ENCODE results near the gene COX7A1.

COX7A1 gene

GRCh38 chr19:36114721-36115452 lies 37.4 kb downstream of the COX7A1 start, which contains the start of gene POLR2I:
TSS of gene POLR2I (minus strand) at chr19:36114875. CDS start at chr19:36114856, 19 bp downstream.
- POLR2A ChIA-PET: interaction anchor here (0.7 to 2.5 kb wide), 27 partner anchors 9 to 367 kb away, joined by 3 to 39 read pairs (median 4); partner anchors contain the start of genes ALKBH6, CAPNS1, LIN37 and THAP8
- TF ChIP-seq ZNF384 (IDR thresholded peaks at IDR 0.05) (no peak), FOXK2 (IDR thresholded peaks at IDR 0.05) (no peak), L3MBTL2 (conservative IDR thresholded peaks at IDR 0.05) (peak; percentile 99), PKNOX1 (IDR thresholded peaks at IDR 0.05) (peak; percentile 62), LEF1 (IDR thresholded peaks at IDR 0.05; ENCODE audit: borderline replicate concordance) (no peak)
- peak; percentile 97 for DNase-seq (ENCODE audit: extremely low spot score)
- CTCF ChIA-PET: interaction anchor here (0.6 kb wide), 1 partner anchor 13 kb away, joined by 3 read pairs; no protein-coding TSS in a partner anchor

DNA sequence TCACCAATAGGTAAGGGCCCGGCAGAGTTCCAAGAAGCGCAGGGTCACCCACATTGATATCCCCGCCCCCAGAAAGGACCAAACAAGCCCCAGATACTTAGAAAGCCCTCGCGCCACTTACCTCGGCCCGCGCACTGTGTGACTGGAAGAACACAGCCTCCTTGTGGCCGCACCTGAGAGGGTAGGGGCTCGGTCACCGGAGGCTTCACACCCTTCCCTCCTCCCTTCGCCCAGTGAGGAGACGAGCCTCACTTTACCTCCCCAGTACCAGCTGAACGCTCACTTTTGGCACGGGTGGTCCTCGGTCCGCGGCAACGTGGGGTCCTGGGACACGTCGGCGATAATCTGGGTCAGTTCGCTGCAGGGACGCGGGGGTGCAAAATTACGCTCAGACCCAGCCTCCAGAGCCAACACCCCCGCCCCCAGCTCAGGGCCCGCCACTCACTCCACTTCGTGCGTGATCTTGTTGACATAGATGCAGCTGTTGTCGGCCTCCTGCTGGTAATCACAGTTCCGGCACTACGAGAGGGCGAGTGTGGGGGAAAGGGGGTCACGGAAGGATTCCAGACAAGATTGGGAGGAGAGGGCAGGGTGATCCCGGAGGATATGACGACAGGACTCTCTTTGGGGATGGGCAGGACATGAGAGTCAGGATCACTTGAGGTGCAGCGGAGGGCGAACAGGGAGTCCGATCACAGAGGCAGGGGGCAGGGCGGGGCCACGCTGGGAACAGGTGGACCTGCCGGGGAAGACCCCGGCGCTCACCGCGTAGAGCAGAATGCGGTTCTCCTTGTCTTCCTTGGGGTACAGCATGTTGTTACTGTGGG lies 38.1 kb downstream of the COX7A1 start:
- no peak for TF ChIP-seq ELF4 (IDR thresholded peaks at IDR 0.05)
- no peak for TF ChIP-seq FOXK2 (IDR thresholded peaks at IDR 0.05)
- no peak for TF ChIP-seq FOXA1 (IDR thresholded peaks at IDR 0.05)
- no peak for TF ChIP-seq L3MBTL2 (conservative IDR thresholded peaks at IDR 0.05)
- TF ChIP-seq BHLHE40 (IDR thresholded peaks at IDR 0.05; ENCODE audit: borderline replicate concordance): no peak
- no peak for TF ChIP-seq CTBP1 (IDR thresholded peaks at IDR 0.05; ENCODE audit: borderline replicate concordance)
- TF ChIP-seq SUZ12 (IDR thresholded peaks at IDR 0.05): no peak
- TF ChIP-seq FOXM1 (IDR thresholded peaks at IDR 0.05; ENCODE audit: borderline replicate concordance): no peak
- no peak for TF ChIP-seq PKNOX1 (IDR thresholded peaks at IDR 0.05)
- no peak for TF ChIP-seq TARDBP (IDR thresholded peaks at IDR 0.05)
- no peak for TF ChIP-seq LEF1 (IDR thresholded peaks at IDR 0.05; ENCODE audit: borderline replicate concordance)
- TF ChIP-seq ARNT (IDR thresholded peaks at IDR 0.05): no peak
- TF ChIP-seq SP1 (IDR thresholded peaks at IDR 0.05): no peak
- no peak for TF ChIP-seq ZNF384 (IDR thresholded peaks at IDR 0.05)
- TF ChIP-seq NFRKB (IDR thresholded peaks at IDR 0.05): no peak
- TF ChIP-seq HDGF (IDR thresholded peaks at IDR 0.05; ENCODE audit: borderline replicate concordance): no peak
- ChIA-PET CTCF (no interaction called here), POLR2A (interaction anchor here (1.0 to 1.8 kb wide), 13 partner anchors 8 to 366 kb away, joined by 3 to 11 read pairs (median 5); partner anchors contain the start of genes ALKBH6, CAPNS1, LIN37 and ZNF146)
- no peak for DNase-seq (ENCODE audit: extremely low spot score)

- CTCF ChIA-PET: no interaction called here
- POLR2A ChIA-PET: interaction anchor here (1.6 kb wide), 1 partner anchor 24 kb away, joined by 4 read pairs; no protein-coding TSS in a partner anchor
- TF ChIP-seq CTBP1 (IDR thresholded peaks at IDR 0.05; ENCODE audit: borderline replicate concordance) (no peak), SP1 (IDR thresholded peaks at IDR 0.05) (no peak), FOXM1 (IDR thresholded peaks at IDR 0.05; ENCODE audit: borderline replicate concordance) (no peak), FOXK2 (IDR thresholded peaks at IDR 0.05) (no peak), L3MBTL2 (conservative IDR thresholded peaks at IDR 0.05) (no peak), LEF1 (IDR thresholded peaks at IDR 0.05; ENCODE audit: borderline replicate concordance) (no peak), NFRKB (IDR thresholded peaks at IDR 0.05) (no peak)
- no peak for DNase-seq (ENCODE audit: extremely low spot score)
Measured at GRCh38 chr19:36113425-36113824, 38.8 kb downstream of the COX7A1 start.

- POLR2A ChIA-PET: no interaction called here
- DNase-seq (ENCODE audit: extremely low spot score): no peak
- TF ChIP-seq ELF4 (IDR thresholded peaks at IDR 0.05): no peak
- no peak for TF ChIP-seq HDGF (IDR thresholded peaks at IDR 0.05; ENCODE audit: borderline replicate concordance)
- TF ChIP-seq FOXK2 (IDR thresholded peaks at IDR 0.05): no peak
- no peak for TF ChIP-seq ZNF384 (IDR thresholded peaks at IDR 0.05)
- no peak for TF ChIP-seq L3MBTL2 (conservative IDR thresholded peaks at IDR 0.05)
- TF ChIP-seq FOXA1 (IDR thresholded peaks at IDR 0.05): no peak
- no peak for TF ChIP-seq ARNT (IDR thresholded peaks at IDR 0.05)
- no peak for TF ChIP-seq SUZ12 (IDR thresholded peaks at IDR 0.05)
- no peak for TF ChIP-seq CTBP1 (IDR thresholded peaks at IDR 0.05; ENCODE audit: borderline replicate concordance)
- no peak for TF ChIP-seq BHLHE40 (IDR thresholded peaks at IDR 0.05; ENCODE audit: borderline replicate concordance)
- TF ChIP-seq LEF1 (IDR thresholded peaks at IDR 0.05; ENCODE audit: borderline replicate concordance): no peak
- CTCF ChIA-PET: no interaction called here
Measured at GRCh38 chr19:36112678-36113077, 39.6 kb downstream of the COX7A1 start.

- ChIA-PET CTCF (no interaction called here), POLR2A (no interaction called here)
- DNase-seq (ENCODE audit: extremely low spot score): no peak
- no peak for TF ChIP-seq FOXM1 (IDR thresholded peaks at IDR 0.05; ENCODE audit: borderline replicate concordance)
- no peak for TF ChIP-seq L3MBTL2 (conservative IDR thresholded peaks at IDR 0.05)
- TF ChIP-seq HDGF (IDR thresholded peaks at IDR 0.05; ENCODE audit: borderline replicate concordance): no peak
- TF ChIP-seq ELF4 (IDR thresholded peaks at IDR 0.05): no peak
- TF ChIP-seq NFRKB (IDR thresholded peaks at IDR 0.05): no peak
- no peak for TF ChIP-seq LEF1 (IDR thresholded peaks at IDR 0.05; ENCODE audit: borderline replicate concordance)
- TF ChIP-seq CTBP1 (IDR thresholded peaks at IDR 0.05; ENCODE audit: borderline replicate concordance): no peak
- TF ChIP-seq TARDBP (IDR thresholded peaks at IDR 0.05): no peak
- no peak for TF ChIP-seq SP1 (IDR thresholded peaks at IDR 0.05)
- TF ChIP-seq SUZ12 (IDR thresholded peaks at IDR 0.05): no peak
Measured at GRCh38 chr19:36111200-36111539, 41.1 kb downstream of the COX7A1 start.

DNA sequence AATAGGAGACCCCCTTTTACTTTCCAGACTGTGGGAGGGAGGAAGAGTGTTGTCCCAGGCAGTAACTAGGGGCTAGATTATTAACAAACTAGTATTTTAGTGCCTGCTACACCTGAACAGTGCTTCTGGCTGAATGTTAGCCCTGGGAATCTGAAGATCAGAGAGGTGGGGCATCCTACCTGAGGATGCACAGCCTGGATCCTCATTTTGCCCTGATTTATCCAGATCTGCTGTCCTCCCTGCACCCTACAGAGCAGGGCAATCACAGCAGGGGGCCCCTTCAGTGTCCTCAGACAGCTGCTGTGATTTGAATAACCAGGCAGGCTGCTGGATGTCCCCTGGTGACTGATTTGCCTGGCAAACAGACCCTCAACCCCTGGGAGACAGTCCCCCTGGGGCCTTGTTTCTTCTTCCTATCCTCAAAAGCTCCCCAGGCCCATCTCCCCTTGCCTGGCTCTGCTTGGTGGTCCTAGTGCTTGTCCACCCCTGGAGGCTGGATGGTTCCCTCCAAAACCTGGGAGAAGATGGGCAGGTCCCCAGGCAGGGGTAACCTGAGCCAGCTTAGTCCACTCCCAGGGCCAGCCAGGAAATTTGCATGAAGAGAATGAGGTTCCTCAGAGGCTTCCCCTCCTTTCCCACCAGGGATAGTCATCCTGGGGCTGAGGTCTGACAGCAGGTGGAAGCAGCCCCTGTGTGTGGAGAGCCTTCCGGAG lies 41.6 kb downstream of the COX7A1 start, which contains the start of gene OVOL3:
Gene OVOL3 (plus strand): TSS at position 657 of the 713 bp plus-strand sequence. CDS start 60 bp downstream, outside the sequence.
- POLR2A ChIA-PET: no interaction called here
- CTCF ChIA-PET: no interaction called here
- DNase-seq (ENCODE audit: extremely low spot score): no peak
- TF ChIP-seq HDGF (IDR thresholded peaks at IDR 0.05; ENCODE audit: borderline replicate concordance) (no peak), NFRKB (IDR thresholded peaks at IDR 0.05) (no peak), ELF4 (IDR thresholded peaks at IDR 0.05) (no peak), L3MBTL2 (conservative IDR thresholded peaks at IDR 0.05) (no peak), TARDBP (IDR thresholded peaks at IDR 0.05) (no peak), FOXK2 (IDR thresholded peaks at IDR 0.05) (no peak), PKNOX1 (IDR thresholded peaks at IDR 0.05) (no peak), BHLHE40 (IDR thresholded peaks at IDR 0.05; ENCODE audit: borderline replicate concordance) (no peak), ARNT (IDR thresholded peaks at IDR 0.05) (no peak), CTBP1 (IDR thresholded peaks at IDR 0.05; ENCODE audit: borderline replicate concordance) (no peak), LEF1 (IDR thresholded peaks at IDR 0.05; ENCODE audit: borderline replicate concordance) (no peak), FOXA1 (IDR thresholded peaks at IDR 0.05) (no peak), SP1 (IDR thresholded peaks at IDR 0.05) (no peak)
